ENCODE measurements around the gene ANKS6. TPM values are rescaled to one million over a fixed set of nuclear protein-coding genes. Genes with fewer than 3 reads are reported as not detected.

Gene ANKS6
- total and polyA plus RNA-seq, 9 of the 15 experiments (the other 6 are each of a cell fraction or from before 2014, with no cell fraction given): 9.9 to 74.5 (median 36.9) TPM

DNA sequence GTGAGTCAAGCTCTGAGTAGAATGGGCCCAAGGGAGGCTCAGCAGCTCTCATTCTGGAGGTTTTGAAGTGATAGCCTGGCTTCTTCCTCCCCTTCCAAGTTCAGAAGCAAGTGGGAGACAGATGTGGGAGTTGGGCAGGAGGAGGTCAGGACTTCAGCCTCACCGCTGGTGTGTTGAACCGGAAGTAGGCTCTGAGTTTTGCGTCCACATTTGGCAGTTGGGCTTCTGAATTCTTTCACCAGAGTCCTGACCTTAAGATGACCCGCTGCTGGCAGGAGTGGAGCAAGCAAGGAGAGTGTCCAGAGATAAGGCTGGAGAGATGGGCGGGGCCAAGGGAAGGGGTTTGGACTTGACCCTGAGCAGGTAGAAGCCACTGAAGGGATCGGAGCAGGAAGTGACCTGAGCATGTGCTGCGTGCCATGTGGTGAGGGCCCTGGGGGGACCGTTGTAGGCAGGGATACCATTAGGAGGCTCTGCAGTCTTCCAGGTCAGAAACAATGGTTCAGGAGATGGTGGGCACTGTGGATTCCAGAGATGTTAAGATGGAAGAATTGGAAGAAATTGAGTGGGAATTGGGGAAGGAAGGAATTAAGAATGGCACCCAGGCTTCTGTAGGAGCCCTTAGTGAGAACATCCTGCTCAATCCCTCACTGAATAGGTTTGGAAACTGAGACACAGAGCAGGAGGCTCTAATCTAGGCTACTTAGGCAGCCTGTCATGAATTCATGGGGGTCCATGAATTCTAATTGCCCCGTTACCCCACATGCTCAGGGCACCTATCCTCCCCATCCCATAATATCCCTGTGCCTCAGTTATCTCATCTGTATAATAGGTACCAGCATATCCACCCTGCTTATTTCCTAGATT lies 37.0 kb upstream of the ANKS6 start (continued):
- TF ChIP-seq, protein P1, sequence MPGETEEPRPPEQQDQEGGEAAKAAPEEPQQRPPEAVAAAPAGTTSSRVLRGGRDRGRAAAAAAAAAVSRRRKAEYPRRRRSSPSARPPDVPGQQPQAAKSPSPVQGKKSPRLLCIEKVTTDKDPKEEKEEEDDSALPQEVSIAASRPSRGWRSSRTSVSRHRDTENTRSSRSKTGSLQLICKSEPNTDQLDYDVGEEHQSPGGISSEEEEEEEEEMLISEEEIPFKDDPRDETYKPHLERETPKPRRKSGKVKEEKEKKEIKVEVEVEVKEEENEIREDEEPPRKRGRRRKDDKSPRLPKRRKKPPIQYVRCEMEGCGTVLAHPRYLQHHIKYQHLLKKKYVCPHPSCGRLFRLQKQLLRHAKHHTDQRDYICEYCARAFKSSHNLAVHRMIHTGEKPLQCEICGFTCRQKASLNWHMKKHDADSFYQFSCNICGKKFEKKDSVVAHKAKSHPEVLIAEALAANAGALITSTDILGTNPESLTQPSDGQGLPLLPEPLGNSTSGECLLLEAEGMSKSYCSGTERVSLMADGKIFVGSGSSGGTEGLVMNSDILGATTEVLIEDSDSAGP (CRISPR knock-in tag; IDR thresholded peaks at IDR 0.05): no peak
- TF ChIP-seq NCOA2 (IDR thresholded peaks at IDR 0.05; ENCODE audit: partially characterized antibody in 2 of 2) (no peak), CHD1 (IDR thresholded peaks at IDR 0.05; ENCODE audit: low read length) (no peak), TRIM24 (IDR thresholded peaks at IDR 0.05) (peak; percentile 67 to 83), BHLHE40 (IDR thresholded peaks at IDR 0.05; ENCODE audit: low read length) (peak; percentile 58), PPARD (CRISPR knock-in tag; IDR thresholded peaks at IDR 0.05) (no peak), HNRNPK (IDR thresholded peaks at IDR 0.05; ENCODE audit: low read depth, low read length, poor library complexity, severe bottlenecking) (no peak), NFYB (IDR thresholded peaks at IDR 0.05; ENCODE audit: extremely low read depth, insufficient read length) (no peak), TARDBP (IDR thresholded peaks at IDR 0.05) (no peak), ZNF253 (CRISPR knock-in tag; conservative IDR thresholded peaks at IDR 0.05) (no peak), FIP1L1 (IDR thresholded peaks at IDR 0.05; ENCODE audit: low read depth, low read length, poor library complexity, severe bottlenecking) (no peak), IRF2 (CRISPR knock-in tag; IDR thresholded peaks at IDR 0.05) (no peak), TOE1 (IDR thresholded peaks at IDR 0.05; ENCODE audit: borderline replicate concordance) (peak; percentile 70), TOE1 (CRISPR knock-in tag; IDR thresholded peaks at IDR 0.05; ENCODE audit: borderline replicate concordance, low read depth) (no peak), ARNT (IDR thresholded peaks at IDR 0.05) (peak; percentile 51 to 65; a peak in 1 of 4 replicates), PRMT5 (CRISPR knock-in tag; IDR thresholded peaks at IDR 0.05) (no peak), NCOA1 (IDR thresholded peaks at IDR 0.05; ENCODE audit: low read depth) (peak; percentile 91), ZSCAN29 (IDR thresholded peaks at IDR 0.05) (no peak), DPF2 (IDR thresholded peaks at IDR 0.05) (peak; percentile 91)
- TF ChIP-seq, protein P2, sequence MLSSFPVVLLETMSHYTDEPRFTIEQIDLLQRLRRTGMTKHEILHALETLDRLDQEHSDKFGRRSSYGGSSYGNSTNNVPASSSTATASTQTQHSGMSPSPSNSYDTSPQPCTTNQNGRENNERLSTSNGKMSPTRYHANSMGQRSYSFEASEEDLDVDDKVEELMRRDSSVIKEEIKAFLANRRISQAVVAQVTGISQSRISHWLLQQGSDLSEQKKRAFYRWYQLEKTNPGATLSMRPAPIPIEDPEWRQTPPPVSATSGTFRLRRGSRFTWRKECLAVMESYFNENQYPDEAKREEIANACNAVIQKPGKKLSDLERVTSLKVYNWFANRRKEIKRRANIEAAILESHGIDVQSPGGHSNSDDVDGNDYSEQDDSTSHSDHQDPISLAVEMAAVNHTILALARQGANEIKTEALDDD (IDR thresholded peaks at IDR 0.05): 0 out of 2 replicates have a peak, but pooled peaks have one; percentile 59
- TF ChIP-seq, protein P3, sequence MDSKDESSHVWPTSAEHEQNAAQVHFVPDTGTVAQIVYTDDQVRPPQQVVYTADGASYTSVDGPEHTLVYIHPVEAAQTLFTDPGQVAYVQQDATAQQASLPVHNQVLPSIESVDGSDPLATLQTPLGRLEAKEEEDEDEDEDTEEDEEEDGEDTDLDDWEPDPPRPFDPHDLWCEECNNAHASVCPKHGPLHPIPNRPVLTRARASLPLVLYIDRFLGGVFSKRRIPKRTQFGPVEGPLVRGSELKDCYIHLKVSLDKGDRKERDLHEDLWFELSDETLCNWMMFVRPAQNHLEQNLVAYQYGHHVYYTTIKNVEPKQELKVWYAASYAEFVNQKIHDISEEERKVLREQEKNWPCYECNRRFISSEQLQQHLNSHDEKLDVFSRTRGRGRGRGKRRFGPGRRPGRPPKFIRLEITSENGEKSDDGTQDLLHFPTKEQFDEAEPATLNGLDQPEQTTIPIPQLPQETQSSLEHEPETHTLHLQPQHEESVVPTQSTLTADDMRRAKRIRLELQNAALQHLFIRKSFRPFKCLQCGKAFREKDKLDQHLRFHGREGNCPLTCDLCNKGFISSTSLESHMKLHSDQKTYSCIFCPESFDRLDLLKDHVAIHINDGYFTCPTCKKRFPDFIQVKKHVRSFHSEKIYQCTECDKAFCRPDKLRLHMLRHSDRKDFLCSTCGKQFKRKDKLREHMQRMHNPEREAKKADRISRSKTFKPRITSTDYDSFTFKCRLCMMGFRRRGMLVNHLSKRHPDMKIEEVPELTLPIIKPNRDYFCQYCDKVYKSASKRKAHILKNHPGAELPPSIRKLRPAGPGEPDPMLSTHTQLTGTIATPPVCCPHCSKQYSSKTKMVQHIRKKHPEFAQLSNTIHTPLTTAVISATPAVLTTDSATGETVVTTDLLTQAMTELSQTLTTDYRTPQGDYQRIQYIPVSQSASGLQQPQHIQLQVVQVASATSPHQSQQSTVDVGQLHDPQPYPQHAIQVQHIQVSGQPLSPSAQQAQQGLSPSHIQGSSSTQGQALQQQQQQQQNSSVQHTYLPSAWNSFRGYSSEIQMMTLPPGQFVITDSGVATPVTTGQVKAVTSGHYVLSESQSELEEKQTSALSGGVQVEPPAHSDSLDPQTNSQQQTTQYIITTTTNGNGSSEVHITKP (IDR thresholded peaks at IDR 0.05; ENCODE audit: partially characterized antibody): peak; percentile 67

All from K562 (cell line).